HEK293 (cell line): ENCODE data around the gene FAM234B.

Experiments
- ZBTB7A ChIP-seq: fragments of 450-650 bp; formaldehyde crosslinking; IDR thresholded peaks from 2 replicates; pipeline ENCODE4 v1.5.1; 2016; ENCODE audit warnings: low read depth, missing biosample characterization, missing genetic modification characterization
- ZIC2 ChIP-seq: fragments of 450-650 bp; formaldehyde crosslinking; IDR thresholded peaks from 2 replicates; pipeline ENCODE4 v1.5.1; 2016; ENCODE audit warnings: missing biosample characterization, missing genetic modification characterization
- ZNF112 ChIP-seq: fragments of 450-650 bp; formaldehyde crosslinking; IDR thresholded peaks from 2 replicates; pipeline ENCODE4 v1.5.0; 2017; ENCODE audit warnings: missing biosample characterization, missing genetic modification characterization
- ZNF132 ChIP-seq: fragments of 450-650 bp; formaldehyde crosslinking; IDR thresholded peaks from 2 replicates; pipeline ENCODE4 v1.5.1; 2017; ENCODE audit warnings: missing biosample characterization, missing genetic modification characterization, borderline replicate concordance
- ZNF174 ChIP-seq: fragments of 450-650 bp; formaldehyde crosslinking; IDR thresholded peaks from 2 replicates; pipeline ENCODE4 v1.5.0; 2017; ENCODE audit warnings: missing biosample characterization, mild to moderate bottlenecking, missing genetic modification characterization
- ZNF2 ChIP-seq: fragments of 450-650 bp; formaldehyde crosslinking; IDR thresholded peaks from 2 replicates; pipeline ENCODE4 v1.5.1; 2016; ENCODE audit warnings: missing biosample characterization, missing genetic modification characterization
- ZNF266 ChIP-seq: fragments of 450-650 bp; formaldehyde crosslinking; IDR thresholded peaks from 2 replicates; pipeline ENCODE4 v1.5.1; 2016; ENCODE audit warnings: missing biosample characterization, missing genetic modification characterization, low read depth
- ZNF76 ChIP-seq: fragments of 450-650 bp; formaldehyde crosslinking; IDR thresholded peaks from 2 replicates; pipeline ENCODE4; 2016; ENCODE audit warnings: low read depth, missing biosample characterization, missing genetic modification characterization, borderline replicate concordance
- TF ChIP-seq, protein P1 (sequence below): fragments of 450-650 bp; formaldehyde crosslinking; IDR thresholded peaks from 2 replicates; pipeline ENCODE4 v1.5.1; 2016; ENCODE audit warnings: missing biosample characterization, missing genetic modification characterization

DNA sequence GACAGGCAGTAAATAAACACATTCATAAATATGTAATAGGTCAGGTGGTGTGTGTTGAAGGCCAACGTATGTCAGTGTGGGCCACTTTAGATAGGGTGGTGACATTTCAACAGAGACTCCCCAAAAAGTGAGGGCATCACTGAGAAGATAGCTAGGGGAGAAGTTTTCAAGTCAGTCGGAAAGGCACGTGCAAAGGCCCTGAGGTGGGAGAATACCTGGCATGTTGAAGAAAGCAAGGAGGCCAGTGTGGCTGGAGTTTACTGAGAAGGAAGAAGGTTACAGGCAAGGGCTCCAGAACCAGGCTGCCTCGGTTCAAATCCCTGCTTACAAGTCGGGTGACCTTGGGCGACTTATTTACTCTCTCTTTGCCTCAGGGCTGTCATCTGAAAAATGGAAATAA is 33.1 kb upstream of the FAM234B start:
- TF ChIP-seq, protein P1, sequence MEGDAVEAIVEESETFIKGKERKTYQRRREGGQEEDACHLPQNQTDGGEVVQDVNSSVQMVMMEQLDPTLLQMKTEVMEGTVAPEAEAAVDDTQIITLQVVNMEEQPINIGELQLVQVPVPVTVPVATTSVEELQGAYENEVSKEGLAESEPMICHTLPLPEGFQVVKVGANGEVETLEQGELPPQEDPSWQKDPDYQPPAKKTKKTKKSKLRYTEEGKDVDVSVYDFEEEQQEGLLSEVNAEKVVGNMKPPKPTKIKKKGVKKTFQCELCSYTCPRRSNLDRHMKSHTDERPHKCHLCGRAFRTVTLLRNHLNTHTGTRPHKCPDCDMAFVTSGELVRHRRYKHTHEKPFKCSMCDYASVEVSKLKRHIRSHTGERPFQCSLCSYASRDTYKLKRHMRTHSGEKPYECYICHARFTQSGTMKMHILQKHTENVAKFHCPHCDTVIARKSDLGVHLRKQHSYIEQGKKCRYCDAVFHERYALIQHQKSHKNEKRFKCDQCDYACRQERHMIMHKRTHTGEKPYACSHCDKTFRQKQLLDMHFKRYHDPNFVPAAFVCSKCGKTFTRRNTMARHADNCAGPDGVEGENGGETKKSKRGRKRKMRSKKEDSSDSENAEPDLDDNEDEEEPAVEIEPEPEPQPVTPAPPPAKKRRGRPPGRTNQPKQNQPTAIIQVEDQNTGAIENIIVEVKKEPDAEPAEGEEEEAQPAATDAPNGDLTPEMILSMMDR = no peak
- TF ChIP-seq ZNF132 (tag by site-specific recombination) = no peak
- TF ChIP-seq ZIC2 (tag by site-specific recombination) = no peak
- TF ChIP-seq ZNF112 (tag by site-specific recombination) = no peak
- TF ChIP-seq ZNF76 = no peak
- TF ChIP-seq ZBTB7A (tag by site-specific recombination) = no peak
- no peak for TF ChIP-seq ZNF174 (tag by site-specific recombination)
- TF ChIP-seq ZNF266 (tag by site-specific recombination) = no peak
- no peak for TF ChIP-seq ZNF2 (tag by site-specific recombination)
